ENCODE data around the gene PIP5K1A. TPM values are rescaled to one million over a fixed set of nuclear protein-coding genes. Genes with fewer than 3 reads are reported as not detected.

Gene PIP5K1A
- total and polyA plus RNA-seq, 4 donors = 21.7 to 120 (median 37.5) TPM

DNA sequence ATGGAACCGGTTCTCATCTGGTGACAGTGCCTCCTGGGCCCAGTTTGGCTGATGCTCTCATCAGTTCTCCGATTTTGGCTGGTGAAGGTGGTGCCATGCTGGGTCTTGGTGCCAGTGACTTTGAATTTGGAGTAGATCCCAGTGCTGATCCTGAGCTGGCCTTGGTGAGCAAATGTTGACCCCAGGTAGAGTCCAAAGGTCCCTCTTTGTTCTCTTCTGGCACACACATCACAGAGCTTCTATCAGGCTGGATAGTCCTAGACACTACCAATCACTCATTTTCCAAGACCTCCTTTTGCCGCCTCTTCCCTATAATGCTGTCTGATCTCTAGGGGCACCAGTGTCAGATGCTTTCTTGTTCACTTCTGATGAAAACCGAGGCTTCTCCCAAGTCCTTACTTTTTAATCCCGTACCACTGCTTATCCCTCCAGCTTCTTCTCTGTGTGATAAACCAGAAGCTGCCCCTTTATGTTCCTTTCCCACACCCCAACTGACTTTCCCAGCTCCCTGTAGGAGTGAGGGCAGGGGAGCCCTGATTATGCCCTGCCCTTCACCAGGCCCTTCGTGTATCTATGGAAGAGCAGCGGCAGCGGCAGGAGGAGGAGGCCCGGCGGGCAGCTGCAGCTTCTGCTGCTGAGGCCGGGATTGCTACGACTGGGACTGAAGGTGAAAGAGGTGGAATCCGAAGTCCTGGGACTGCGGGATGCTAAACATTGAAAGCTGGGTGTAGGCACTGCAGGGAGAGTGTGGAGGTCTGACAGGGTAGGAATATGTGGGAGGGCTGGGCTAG lies 67.3 kb downstream of the PIP5K1A start:
- no peaks in the 10 kb centered on the region for H3K9me3 ChIP-seq (ENCODE audit: control insufficient read depth in 4 of 4, insufficient read depth in 3 of 4, low read length in 3 of 4)
- 88 to 94% methylated on average over 14 of the region's 14 CpGs for WGBS, 2 donors
- no peak for ATAC-seq (ENCODE audit: insufficient read depth, low FRiP score)
- TF ChIP-seq, protein P1, sequence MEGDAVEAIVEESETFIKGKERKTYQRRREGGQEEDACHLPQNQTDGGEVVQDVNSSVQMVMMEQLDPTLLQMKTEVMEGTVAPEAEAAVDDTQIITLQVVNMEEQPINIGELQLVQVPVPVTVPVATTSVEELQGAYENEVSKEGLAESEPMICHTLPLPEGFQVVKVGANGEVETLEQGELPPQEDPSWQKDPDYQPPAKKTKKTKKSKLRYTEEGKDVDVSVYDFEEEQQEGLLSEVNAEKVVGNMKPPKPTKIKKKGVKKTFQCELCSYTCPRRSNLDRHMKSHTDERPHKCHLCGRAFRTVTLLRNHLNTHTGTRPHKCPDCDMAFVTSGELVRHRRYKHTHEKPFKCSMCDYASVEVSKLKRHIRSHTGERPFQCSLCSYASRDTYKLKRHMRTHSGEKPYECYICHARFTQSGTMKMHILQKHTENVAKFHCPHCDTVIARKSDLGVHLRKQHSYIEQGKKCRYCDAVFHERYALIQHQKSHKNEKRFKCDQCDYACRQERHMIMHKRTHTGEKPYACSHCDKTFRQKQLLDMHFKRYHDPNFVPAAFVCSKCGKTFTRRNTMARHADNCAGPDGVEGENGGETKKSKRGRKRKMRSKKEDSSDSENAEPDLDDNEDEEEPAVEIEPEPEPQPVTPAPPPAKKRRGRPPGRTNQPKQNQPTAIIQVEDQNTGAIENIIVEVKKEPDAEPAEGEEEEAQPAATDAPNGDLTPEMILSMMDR (IDR thresholded peaks at IDR 0.05; ENCODE audit: control extremely low read depth, extremely low read depth) = no peak
- no peak overlapping the region for H3K27ac ChIP-seq (ENCODE audit: low read depth in 1 of 2, low read length in 1 of 2)
- H3K4me3 ChIP-seq = no peak overlapping the region
- H3K27me3 ChIP-seq (ENCODE audit: control insufficient read depth in 3 of 3, insufficient read depth in 3 of 3, low read length in 2 of 3) = no peaks in the 10 kb centered on the region
- H3K9ac ChIP-seq (ENCODE audit: insufficient read depth in 1 of 2, low read length in 2 of 2) = no peak overlapping the region
- no peak for DNase-seq
- peaks cover 13 to 50% (median 35%) of the 10 kb centered on the region in 4 donors for H3K36me3 ChIP-seq (ENCODE audit: control insufficient read depth in 4 of 4, insufficient read depth in 4 of 4, low read length in 4 of 4)
- no peaks in the 10 kb centered on the region for H3K4me1 ChIP-seq (ENCODE audit: control insufficient read depth in 5 of 5, insufficient read depth in 5 of 5, low read length in 5 of 5)

DNA sequence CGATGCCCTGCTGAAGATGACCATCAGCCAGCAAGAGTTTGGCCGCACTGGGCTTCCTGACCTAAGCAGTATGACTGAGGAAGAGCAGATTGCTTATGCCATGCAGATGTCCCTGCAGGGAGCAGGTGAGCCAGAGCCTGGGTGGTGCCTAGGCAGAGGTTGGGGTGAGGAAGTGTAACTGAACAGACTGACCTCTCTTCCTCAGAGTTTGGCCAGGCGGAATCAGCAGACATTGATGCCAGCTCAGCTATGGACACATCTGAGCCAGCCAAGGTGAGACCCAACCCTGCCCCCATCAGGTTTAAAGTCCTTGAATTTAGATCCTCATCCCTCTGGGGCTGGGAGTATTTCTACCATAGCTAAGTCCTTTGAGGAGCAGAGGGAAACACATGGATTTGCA lies 68.0 kb downstream of the PIP5K1A start:
- 91 to 92% methylated on average over 3 of the region's 3 CpGs for WGBS, 2 donors
- H3K9ac ChIP-seq (ENCODE audit: insufficient read depth in 1 of 2, low read length in 2 of 2) = no peak overlapping the region
- H3K4me1 ChIP-seq (ENCODE audit: control insufficient read depth in 5 of 5, insufficient read depth in 5 of 5, low read length in 5 of 5) = no peaks in the 10 kb centered on the region
- peaks cover 13 to 50% (median 35%) of the 10 kb centered on the region in 4 donors for H3K36me3 ChIP-seq (ENCODE audit: control insufficient read depth in 4 of 4, insufficient read depth in 4 of 4, low read length in 4 of 4)
- TF ChIP-seq, protein P1 (IDR thresholded peaks at IDR 0.05; ENCODE audit: control extremely low read depth, extremely low read depth) = no peak
- H3K27ac ChIP-seq (ENCODE audit: low read depth in 1 of 2, low read length in 1 of 2) = no peak overlapping the region
- ATAC-seq (ENCODE audit: insufficient read depth, low FRiP score) (no peak), DNase-seq (no peak)
- H3K9me3 ChIP-seq (ENCODE audit: control insufficient read depth in 4 of 4, insufficient read depth in 3 of 4, low read length in 3 of 4) = no peaks in the 10 kb centered on the region
- H3K4me3 ChIP-seq = no peak overlapping the region
- H3K27me3 ChIP-seq (ENCODE audit: control insufficient read depth in 3 of 3, insufficient read depth in 3 of 3, low read length in 2 of 3) = no peaks in the 10 kb centered on the region

DNA sequence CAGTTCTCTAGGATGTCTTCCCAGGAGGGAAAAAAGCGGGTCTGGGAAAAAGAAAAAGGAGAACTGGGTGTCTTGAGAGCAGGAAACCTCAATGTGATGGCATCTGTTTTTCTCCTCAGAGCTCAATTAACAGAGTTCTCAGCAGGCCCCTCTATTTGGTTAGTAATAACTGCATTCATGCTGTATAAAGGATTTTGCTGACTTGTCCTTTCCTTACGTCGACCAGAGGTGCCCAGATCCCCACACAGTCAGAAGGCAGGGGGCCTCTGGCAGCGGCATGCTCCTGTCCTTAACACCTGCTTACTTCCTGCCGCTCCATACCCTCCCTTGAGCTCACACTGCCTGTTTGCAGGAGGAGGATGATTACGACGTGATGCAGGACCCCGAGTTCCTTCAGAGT lies 68.5 kb downstream of the PIP5K1A start:
- Histone ChIP-seq H3K9me3 (ENCODE audit: control insufficient read depth in 4 of 4, insufficient read depth in 3 of 4, low read length in 3 of 4) (no peaks in the 10 kb centered on the region), H3K27ac (ENCODE audit: low read depth in 1 of 2, low read length in 1 of 2) (no peak overlapping the region), H3K27me3 (ENCODE audit: control insufficient read depth in 3 of 3, insufficient read depth in 3 of 3, low read length in 2 of 3) (no peaks in the 10 kb centered on the region), H3K4me1 (ENCODE audit: control insufficient read depth in 5 of 5, insufficient read depth in 5 of 5, low read length in 5 of 5) (no peaks in the 10 kb centered on the region), H3K36me3 (ENCODE audit: control insufficient read depth in 4 of 4, insufficient read depth in 4 of 4, low read length in 4 of 4) (peaks cover 13 to 52% (median 35%) of the 10 kb centered on the region in 4 donors), H3K4me3 (no peak overlapping the region), H3K9ac (ENCODE audit: insufficient read depth in 1 of 2, low read length in 2 of 2) (no peak overlapping the region)
- DNase-seq (no peak), ATAC-seq (ENCODE audit: insufficient read depth, low FRiP score) (no peak)
- WGBS, 2 donors = 78 to 79% methylated on average over 8 of the region's 8 CpGs
- TF ChIP-seq, protein P1 (IDR thresholded peaks at IDR 0.05; ENCODE audit: control extremely low read depth, extremely low read depth) = no peak

All from lung (tissue), 12 donors.